T-helper 2 cell treated with Interferon-gamma antibody and Interleukin-4, amounts not matched to agents 5 μg/mL and 100 μg/mL, for 36 hours (primary cell): ENCODE measurements around the gene MED10.

Experiments used
- DNase-seq: peaks from one replicate; pipeline ENCODE4 v3.0.0; 2021; ENCODE audit warnings: low spot score
- H3K27ac Mint-ChIP-seq: one replicate; pipeline ENCODE4 v1.8.0; 2021; ENCODE audit warnings: mild to moderate bottlenecking, mixed read lengths
- H3K27me3 Mint-ChIP-seq: one replicate; pipeline ENCODE4 v1.8.0; 2021; ENCODE audit warnings: low read depth, mixed read lengths
- H3K36me3 Mint-ChIP-seq: one replicate; pipeline ENCODE4 v1.8.0; 2021; ENCODE audit warnings: low read depth, mixed read lengths
- H3K4me1 Mint-ChIP-seq: one replicate; pipeline ENCODE4 v1.8.0; 2021; ENCODE audit warnings: low read depth, mixed read lengths
- H3K4me3 Mint-ChIP-seq: one replicate; pipeline ENCODE4 v1.8.0; 2022; ENCODE audit warnings: mild to moderate bottlenecking, moderate library complexity, mixed read lengths
- H3K9me3 Mint-ChIP-seq: one replicate; pipeline ENCODE4 v1.8.0; 2021; ENCODE audit warnings: mixed read lengths

Gene MED10

GRCh38 chr5:6407558-6408259 is 29.4 kb upstream of the MED10 start:
- no peak overlapping the region for H3K4me3 Mint-ChIP-seq
- peaks cover 3% of the 10 kb centered on the region for H3K4me1 Mint-ChIP-seq
- peaks cover 6% of the 10 kb centered on the region for H3K27me3 Mint-ChIP-seq
- no peaks in the 10 kb centered on the region for H3K36me3 Mint-ChIP-seq
- no peak for DNase-seq
- H3K27ac Mint-ChIP-seq: no peak overlapping the region
- H3K9me3 Mint-ChIP-seq: no peaks in the 10 kb centered on the region

GRCh38 chr5:6405591-6405990 is 27.2 kb upstream of the MED10 start:
- H3K27me3 Mint-ChIP-seq: peaks cover 11% of the 10 kb centered on the region
- H3K9me3 Mint-ChIP-seq: no peaks in the 10 kb centered on the region
- H3K27ac Mint-ChIP-seq: no peak overlapping the region
- H3K36me3 Mint-ChIP-seq: no peaks in the 10 kb centered on the region
- no peak for DNase-seq
- peaks cover 3% of the 10 kb centered on the region for H3K4me1 Mint-ChIP-seq
- no peak overlapping the region for H3K4me3 Mint-ChIP-seq

- Mint-ChIP-seq H3K4me3 (no peak overlapping the region), H3K27me3 (peaks cover 11% of the 10 kb centered on the region), H3K9me3 (no peaks in the 10 kb centered on the region), H3K36me3 (no peaks in the 10 kb centered on the region), H3K4me1 (peaks cover 3% of the 10 kb centered on the region), H3K27ac (no peak overlapping the region)
- no peak for DNase-seq
These were observed 25.8 kb upstream of the MED10 start for GRCh38 chr5:6404129-6404528.

GRCh38 chr5:6403416-6403815 is 25.1 kb upstream of the MED10 start:
- Mint-ChIP-seq H3K4me3 (no peak overlapping the region), H3K36me3 (no peaks in the 10 kb centered on the region), H3K27ac (no peak overlapping the region), H3K4me1 (peaks cover 3% of the 10 kb centered on the region), H3K27me3 (peaks cover 11% of the 10 kb centered on the region), H3K9me3 (no peaks in the 10 kb centered on the region)
- no peak for DNase-seq

- no peaks in the 10 kb centered on the region for H3K9me3 Mint-ChIP-seq
- no peak overlapping the region for H3K4me3 Mint-ChIP-seq
- peaks cover 11% of the 10 kb centered on the region for H3K27me3 Mint-ChIP-seq
- peaks cover 3% of the 10 kb centered on the region for H3K4me1 Mint-ChIP-seq
- DNase-seq: no peak
- no peaks in the 10 kb centered on the region for H3K36me3 Mint-ChIP-seq
- H3K27ac Mint-ChIP-seq: no peak overlapping the region
These were observed 24.6 kb upstream of the MED10 start for GRCh38 chr5:6402939-6403338.

- Mint-ChIP-seq H3K27ac (no peak overlapping the region), H3K4me3 (no peak overlapping the region), H3K27me3 (peaks cover 11% of the 10 kb centered on the region), H3K4me1 (peaks cover 3% of the 10 kb centered on the region), H3K9me3 (no peaks in the 10 kb centered on the region), H3K36me3 (no peaks in the 10 kb centered on the region)
- no peak for DNase-seq
These were observed 23.1 kb upstream of the MED10 start for GRCh38 chr5:6401410-6401809.

- no peaks in the 10 kb centered on the region for H3K9me3 Mint-ChIP-seq
- H3K36me3 Mint-ChIP-seq: no peaks in the 10 kb centered on the region
- H3K4me1 Mint-ChIP-seq: peaks cover 3% of the 10 kb centered on the region
- H3K27ac Mint-ChIP-seq: no peak overlapping the region
- peaks cover 9% of the 10 kb centered on the region for H3K27me3 Mint-ChIP-seq
- H3K4me3 Mint-ChIP-seq: no peak overlapping the region
- no peak for DNase-seq
These were observed 21.9 kb upstream of the MED10 start for GRCh38 chr5:6399980-6400910.

GRCh38 chr5:6398570-6399230 is 20.4 kb upstream of the MED10 start:
- Mint-ChIP-seq H3K27me3 (peaks cover 9% of the 10 kb centered on the region), H3K4me1 (peaks cover 4% of the 10 kb centered on the region), H3K27ac (no peak overlapping the region), H3K36me3 (no peaks in the 10 kb centered on the region), H3K4me3 (no peak overlapping the region), H3K9me3 (no peaks in the 10 kb centered on the region)
- DNase-seq: no peak

- no peak overlapping the region for H3K27ac Mint-ChIP-seq
- no peaks in the 10 kb centered on the region for H3K9me3 Mint-ChIP-seq
- H3K4me1 Mint-ChIP-seq: peaks cover 2% of the 10 kb centered on the region
- no peaks in the 10 kb centered on the region for H3K36me3 Mint-ChIP-seq
- no peak for DNase-seq
- no peak overlapping the region for H3K4me3 Mint-ChIP-seq
- H3K27me3 Mint-ChIP-seq: peaks cover 10% of the 10 kb centered on the region
These were observed 19.4 kb upstream of the MED10 start for GRCh38 chr5:6397536-6398269.

GRCh38 chr5:6396836-6397535 is 18.6 kb upstream of the MED10 start:
- Mint-ChIP-seq H3K27ac (no peak overlapping the region), H3K4me3 (no peak overlapping the region), H3K27me3 (peaks cover 13% of the 10 kb centered on the region), H3K4me1 (peaks cover 2% of the 10 kb centered on the region), H3K36me3 (no peaks in the 10 kb centered on the region), H3K9me3 (no peaks in the 10 kb centered on the region)
- DNase-seq: no peak

- no peaks in the 10 kb centered on the region for H3K36me3 Mint-ChIP-seq
- no peak overlapping the region for H3K4me3 Mint-ChIP-seq
- H3K4me1 Mint-ChIP-seq: peaks cover 2% of the 10 kb centered on the region
- H3K27ac Mint-ChIP-seq: no peak overlapping the region
- DNase-seq: no peak
- no peaks in the 10 kb centered on the region for H3K9me3 Mint-ChIP-seq
- peaks cover 8% of the 10 kb centered on the region for H3K27me3 Mint-ChIP-seq
These were observed 17.7 kb upstream of the MED10 start for GRCh38 chr5:6396043-6396442.

GRCh38 chr5:6395621-6396020 is 17.3 kb upstream of the MED10 start:
- no peaks in the 10 kb centered on the region for H3K9me3 Mint-ChIP-seq
- H3K27ac Mint-ChIP-seq: no peak overlapping the region
- no peak overlapping the region for H3K4me3 Mint-ChIP-seq
- H3K27me3 Mint-ChIP-seq: peaks cover 8% of the 10 kb centered on the region
- H3K4me1 Mint-ChIP-seq: peaks cover 2% of the 10 kb centered on the region
- no peaks in the 10 kb centered on the region for H3K36me3 Mint-ChIP-seq
- DNase-seq: no peak

GRCh38 chr5:6395102-6395445 is 16.7 kb upstream of the MED10 start:
- no peak overlapping the region for H3K27ac Mint-ChIP-seq
- H3K36me3 Mint-ChIP-seq: no peaks in the 10 kb centered on the region
- H3K4me1 Mint-ChIP-seq: peaks cover 2% of the 10 kb centered on the region

More at GRCh38 chr5:6395102-6395445, 16.7 kb upstream of the MED10 start:
- H3K27me3 Mint-ChIP-seq: peaks cover 8% of the 10 kb centered on the region
- H3K4me3 Mint-ChIP-seq: no peak overlapping the region
- H3K9me3 Mint-ChIP-seq: no peaks in the 10 kb centered on the region
- DNase-seq: no peak
